PC-3 (cell line): ENCODE measurements around the gene SEC22C.

Experiments used
- EZH2 ChIP-seq: fragments of 300-600 bp; sonication (generic); IDR thresholded peaks from one replicate; pipeline ENCODE4 v1.6.1; 2017; ENCODE audit warnings: antibody characterized with exemption, mild to moderate bottlenecking, low read length; ENCODE audit not compliant: unreplicated experiment
- EZH2phosphoT487 ChIP-seq: fragments of 300-600 bp; sonication (generic); IDR thresholded peaks from 2 replicates; pipeline ENCODE4 v1.6.1; 2018; ENCODE audit warnings: mild to moderate bottlenecking, antibody characterized with exemption, low read length, borderline replicate concordance
- TF ChIP-seq, protein P1 (sequence below): fragments of 300-600 bp; sonication (generic); conservative IDR thresholded peaks from 2 replicates; pipeline ENCODE4 v1.5.1; 2017; ENCODE audit warnings: antibody characterized with exemption, low read depth, mild to moderate bottlenecking, low read length

DNA sequence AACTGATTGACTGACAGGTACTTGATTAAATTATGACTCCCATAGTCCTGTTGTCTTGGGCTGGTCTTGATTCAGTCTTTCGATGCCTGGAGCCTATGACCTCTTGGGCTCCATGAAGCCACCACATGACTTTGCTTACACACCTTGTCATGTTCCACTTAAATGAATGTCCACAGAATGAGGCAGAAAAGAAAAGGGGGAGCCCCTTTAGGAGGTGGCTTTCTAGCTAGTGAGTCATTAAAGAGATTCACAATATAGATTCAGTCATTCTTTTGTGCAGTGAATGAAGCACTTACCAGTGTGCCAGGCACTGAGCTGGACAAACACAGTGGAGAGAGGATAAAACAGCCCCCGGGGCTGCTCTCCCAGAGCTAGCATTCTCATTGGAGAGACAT, 62.2 kb downstream of the SEC22C start:
- TF ChIP-seq, protein P1, sequence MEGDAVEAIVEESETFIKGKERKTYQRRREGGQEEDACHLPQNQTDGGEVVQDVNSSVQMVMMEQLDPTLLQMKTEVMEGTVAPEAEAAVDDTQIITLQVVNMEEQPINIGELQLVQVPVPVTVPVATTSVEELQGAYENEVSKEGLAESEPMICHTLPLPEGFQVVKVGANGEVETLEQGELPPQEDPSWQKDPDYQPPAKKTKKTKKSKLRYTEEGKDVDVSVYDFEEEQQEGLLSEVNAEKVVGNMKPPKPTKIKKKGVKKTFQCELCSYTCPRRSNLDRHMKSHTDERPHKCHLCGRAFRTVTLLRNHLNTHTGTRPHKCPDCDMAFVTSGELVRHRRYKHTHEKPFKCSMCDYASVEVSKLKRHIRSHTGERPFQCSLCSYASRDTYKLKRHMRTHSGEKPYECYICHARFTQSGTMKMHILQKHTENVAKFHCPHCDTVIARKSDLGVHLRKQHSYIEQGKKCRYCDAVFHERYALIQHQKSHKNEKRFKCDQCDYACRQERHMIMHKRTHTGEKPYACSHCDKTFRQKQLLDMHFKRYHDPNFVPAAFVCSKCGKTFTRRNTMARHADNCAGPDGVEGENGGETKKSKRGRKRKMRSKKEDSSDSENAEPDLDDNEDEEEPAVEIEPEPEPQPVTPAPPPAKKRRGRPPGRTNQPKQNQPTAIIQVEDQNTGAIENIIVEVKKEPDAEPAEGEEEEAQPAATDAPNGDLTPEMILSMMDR, result no peak
- TF ChIP-seq EZH2 (no peak), EZH2phosphoT487 (no peak)
